ENCODE measurements around the gene PCSK7. TPM values are rescaled to one million over a fixed set of nuclear protein-coding genes. Genes with fewer than 3 reads are reported as not detected.

PCSK7 gene
- total and polyA plus RNA-seq, 12 donors: 20.5 to 47.0 (median 28.2) TPM

- Histone ChIP-seq H3K36me3 (peaks cover 0 to 100% (median 41%) of the 10 kb centered on the region in 9 donors), H3K27me3 (no peaks in the 10 kb centered on the region), H3K4me3 (no peak overlapping the region), H3K9me3 (no peaks in the 10 kb centered on the region), H3K27ac (peak overlapping the region; percentile 82 to 97 (median 90)), H3K4me1 (peaks cover 32 to 70% (median 54%) of the 10 kb centered on the region in 9 donors)
- TF ChIP-seq CTCF (IDR thresholded peaks at IDR 0.05): no peak
- 90 to 94% methylated on average over 4 of the region's 4 CpGs for WGBS, 2 donors
- no peak for ATAC-seq
- DNase-seq: no peak
- intact Hi-C loops (cut with DNase I): loop anchor here (2.0 to 10.0 kb wide), 12 partner anchors 38 to 428 kb away; partner anchors contain the start of genes APOA5 (in 3 of the 10), PAFAH1B2 (in 3 of the 10) and SIDT2 (in 3 of the 10)
Measured at GRCh38 chr11:117219995-117220394, 11.9 kb downstream of the PCSK7 start.

DNA sequence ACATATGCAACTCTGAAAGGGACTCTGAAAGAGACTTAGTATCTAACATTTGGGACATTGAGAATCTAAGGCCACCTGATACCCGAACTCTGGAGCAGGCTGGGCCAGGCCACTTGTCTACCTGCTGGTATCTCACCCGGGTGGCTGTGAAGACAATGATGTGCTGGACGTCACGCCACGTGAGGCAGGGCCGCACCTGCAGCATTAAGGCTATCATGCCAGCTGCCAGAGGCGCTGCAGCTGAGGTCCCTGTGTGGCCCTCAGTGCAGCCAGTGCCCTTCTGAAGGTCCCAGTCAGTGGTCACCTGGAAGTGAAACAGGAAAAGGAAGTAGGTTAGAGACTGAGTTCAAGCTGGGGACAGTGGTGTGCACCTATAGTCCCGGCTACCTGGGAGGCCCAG, 12.4 kb downstream of the PCSK7 start:
- Histone ChIP-seq H3K4me1 (peaks cover 32 to 70% (median 54%) of the 10 kb centered on the region in 9 donors), H3K27ac (peak overlapping the region; percentile 82 to 97 (median 90)), H3K36me3 (peaks cover 0 to 100% (median 46%) of the 10 kb centered on the region in 9 donors), H3K27me3 (no peaks in the 10 kb centered on the region), H3K9me3 (no peaks in the 10 kb centered on the region), H3K4me3 (no peak overlapping the region)
- WGBS, 2 donors: 88 to 92% methylated on average over 8 of the region's 8 CpGs
- peak in 1 of 2 donors; percentile 10 for DNase-seq
- no peak for ATAC-seq
- intact Hi-C loops (cut with DNase I): loop anchor here in 2 of 10 donors (5.0 kb wide), 2 partner anchors 42 to 427 kb away; partner anchors contain the start of genes APOA5 (in 1 of the 2) and SIDT2 (in 1 of the 2)
- TF ChIP-seq CTCF (IDR thresholded peaks at IDR 0.05): no peak

DNA sequence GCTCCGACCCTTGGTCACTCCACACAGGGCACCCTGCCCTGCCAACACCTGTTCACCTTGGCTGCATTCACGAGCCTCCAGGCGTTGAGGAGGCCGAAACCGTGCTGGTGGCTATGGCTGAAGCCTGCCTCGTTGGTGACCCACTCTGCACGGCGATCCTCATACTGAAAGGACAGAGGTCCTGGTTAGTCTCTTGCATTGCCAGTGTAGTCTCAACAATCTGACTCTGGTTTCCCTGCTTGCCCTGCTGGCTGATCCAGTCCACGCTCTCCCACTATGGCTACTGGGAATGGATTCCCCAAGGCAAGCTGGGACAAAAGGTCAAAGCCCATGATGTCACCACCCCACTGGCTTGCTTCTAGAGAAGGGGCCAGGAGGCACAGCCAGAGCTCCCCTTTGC, 12.9 kb downstream of the PCSK7 start:
- TF ChIP-seq CTCF (IDR thresholded peaks at IDR 0.05): no peak
- Histone ChIP-seq H3K4me1 (peaks cover 32 to 70% (median 54%) of the 10 kb centered on the region in 9 donors), H3K36me3 (peaks cover 0 to 100% (median 49%) of the 10 kb centered on the region in 9 donors), H3K27me3 (no peaks in the 10 kb centered on the region), H3K27ac (peak overlapping the region; percentile 79 to 97 (median 88)), H3K4me3 (no peak overlapping the region), H3K9me3 (no peaks in the 10 kb centered on the region)
- intact Hi-C loops (cut with DNase I): loop anchor here in 2 of 10 donors (5.0 kb wide), 2 partner anchors 42 to 427 kb away; partner anchors contain the start of genes APOA5 (in 1 of the 2) and SIDT2 (in 1 of the 2)
- 80 to 87% methylated on average over 9 of the region's 9 CpGs for WGBS, 2 donors
- ATAC-seq (no peak), DNase-seq (peak in 1 of 2 donors; percentile 15)

DNA sequence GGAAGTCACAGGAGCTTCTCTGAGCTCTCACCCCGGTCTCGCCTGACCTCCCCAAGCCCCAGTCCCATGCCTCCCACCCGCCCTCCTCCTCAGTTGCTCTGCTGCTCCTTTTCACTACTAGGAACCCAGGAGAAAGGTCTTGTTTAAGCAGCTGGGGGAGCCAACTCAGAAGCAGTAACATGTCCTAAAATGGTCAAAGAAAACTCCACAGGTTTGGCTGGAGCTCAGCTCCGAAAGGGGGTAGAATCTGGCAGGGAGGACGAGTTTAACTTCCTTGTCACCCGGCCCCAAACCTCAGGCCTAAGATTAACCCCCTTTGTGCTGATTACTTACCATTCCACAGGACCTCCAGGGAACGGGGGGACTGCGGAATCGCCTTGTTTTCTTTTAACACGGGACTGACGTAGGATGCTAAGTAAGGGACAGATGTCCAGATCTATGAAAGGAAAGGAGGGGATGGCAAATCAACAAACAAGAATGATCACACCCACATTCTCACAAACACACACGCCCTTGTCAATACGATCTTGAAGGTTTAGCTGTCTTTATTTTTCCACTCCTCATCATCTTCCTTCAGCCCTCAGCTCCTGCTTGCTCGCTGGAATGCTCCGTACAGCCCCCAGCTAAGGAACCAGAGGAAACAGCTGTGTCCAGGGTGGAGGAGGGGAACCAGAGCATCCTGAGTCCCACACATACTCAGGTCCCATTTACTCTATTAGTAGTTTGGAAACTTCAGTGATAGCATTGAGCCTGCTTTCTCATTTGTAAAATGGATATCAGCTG, 13.5 kb downstream of the PCSK7 start:
- H3K4me3 ChIP-seq: no peak overlapping the region

More for the DNA sequence above, 13.5 kb downstream of the PCSK7 start:
- ATAC-seq: peak in 7 of 8 donors; percentile 1 to 29 (median 16)
- peak; percentile 30 to 61 for DNase-seq
- 50% methylated on average over 15 of the region's 15 CpGs for WGBS, 2 donors
- no peak for TF ChIP-seq CTCF (IDR thresholded peaks at IDR 0.05)
- intact Hi-C loops (cut with DNase I): loop anchor here in 2 of 10 donors (5.0 kb wide), 2 partner anchors 41 to 426 kb away; partner anchors contain the start of genes APOA5 (in 1 of the 2) and SIDT2 (in 1 of the 2)
- Histone ChIP-seq H3K36me3 (peaks cover 0 to 100% (median 47%) of the 10 kb centered on the region in 9 donors), H3K9me3 (no peaks in the 10 kb centered on the region), H3K4me1 (peaks cover 32 to 70% (median 54%) of the 10 kb centered on the region in 9 donors), H3K27ac (peak overlapping the region; percentile 79 to 97 (median 88)), H3K27me3 (no peaks in the 10 kb centered on the region)
